Liver (tissue), 9 donors: Measurements from ENCODE around the gene KIF21B. TPM values are rescaled to one million over a fixed set of nuclear protein-coding genes. Genes with fewer than 3 reads are reported as not detected.
"Not testable (repeated sequence)": the region's sequence is repeated elsewhere in the genome, so short reads cannot be mapped to it uniquely, and the experiment has no call there.

Source experiments
- DNase-seq: peaks from one replicate; pipeline ENCODE4 v3.0.0-alpha.2; 2017; ENCODE audit warnings: low spot score
- H3K27ac ChIP-seq, 2 donors: one replicate each; pipeline ENCODE4 v1.7.0; 2013; ENCODE audit warnings: inconsistent platforms in 2 of 2, low read length in 2 of 2, control low read depth in 1 of 2, low read depth in 1 of 2, mild to moderate bottlenecking in 1 of 2
- H3K27me3 ChIP-seq, 4 donors: one replicate each; pipeline versions ENCODE4 v1.6.1 to v1.7.0; 2013; ENCODE audit warnings: low read length in 3 of 4, inconsistent platforms in 1 of 4, mild to moderate bottlenecking in 1 of 4, moderate library complexity in 1 of 4; ENCODE audit not compliant: control insufficient read depth in 4 of 4, insufficient read depth in 4 of 4
- H3K36me3 ChIP-seq, 4 donors: one replicate each; pipeline versions ENCODE4 v1.6.1 to v1.7.0; 2013; ENCODE audit warnings: low read length in 3 of 4, mild to moderate bottlenecking in 3 of 4, low read depth in 1 of 4, moderate library complexity in 1 of 4; ENCODE audit not compliant: control insufficient read depth in 4 of 4, insufficient read depth in 3 of 4
- H3K4me1 ChIP-seq, 4 donors: one replicate each; pipeline versions ENCODE4 v1.6.1 to v1.7.0; 2013; ENCODE audit warnings: low read length in 3 of 4, mild to moderate bottlenecking in 3 of 4, moderate library complexity in 1 of 4; ENCODE audit not compliant: control insufficient read depth in 4 of 4, insufficient read depth in 4 of 4
- H3K4me3 ChIP-seq, 3 donors: one replicate each; pipeline versions ENCODE4 v1.6.1 to v1.7.0; 2013; ENCODE audit warnings: low read length in 3 of 3, control low read depth in 1 of 3, low read depth in 1 of 3, mild to moderate bottlenecking in 1 of 3
- H3K9ac ChIP-seq, 2 donors: one replicate each; pipeline ENCODE4 v1.7.0; 2013; ENCODE audit warnings: low read length in 2 of 2, mild to moderate bottlenecking in 2 of 2, moderate library complexity in 2 of 2, control low read depth in 1 of 2, low read depth in 1 of 2
- H3K9me3 ChIP-seq, 4 donors: one replicate each; pipeline versions ENCODE4 v1.6.1 to v1.7.0; 2013; ENCODE audit warnings: low read length in 3 of 4; ENCODE audit not compliant: control insufficient read depth in 4 of 4
- EGR1 ChIP-seq, 2 donors: IDR thresholded peaks; 2 replicates each; pipeline ENCODE4 v1.6.1; 2016 to 2018; ENCODE audit warnings: antibody characterized with exemption in 2 of 2, low read depth in 2 of 2
- FOXA1 ChIP-seq: IDR thresholded peaks from 2 replicates; pipeline ENCODE4 v1.6.1; 2016; ENCODE audit warnings: antibody characterized with exemption
- FOXA2 ChIP-seq: IDR thresholded peaks from 2 replicates; pipeline ENCODE4 v1.6.1; 2016; ENCODE audit warnings: antibody characterized with exemption
- GABPA ChIP-seq, 2 donors: IDR thresholded peaks in 1 of 2; conservative IDR thresholded peaks in 1 of 2; 2 replicates each; pipeline ENCODE4 v1.6.1; 2016; ENCODE audit warnings: antibody characterized with exemption in 2 of 2, mild to moderate bottlenecking in 1 of 2, moderate library complexity in 1 of 2
- HNF4A ChIP-seq, 2 donors: conservative IDR thresholded peaks; 2 replicates each; pipeline ENCODE4 v1.6.1; 2016; ENCODE audit warnings: antibody characterized with exemption in 2 of 2, mild to moderate bottlenecking in 2 of 2
- RAD21 ChIP-seq, 2 donors: IDR thresholded peaks; 2 replicates each; pipeline ENCODE4 v1.6.1; 2016; ENCODE audit warnings: antibody characterized with exemption in 2 of 2, mild to moderate bottlenecking in 2 of 2
- REST ChIP-seq: IDR thresholded peaks from 2 replicates; pipeline ENCODE4 v1.6.1; 2016; ENCODE audit warnings: antibody characterized with exemption, mild to moderate bottlenecking
- RXRA ChIP-seq, 2 donors: IDR thresholded peaks; 2 replicates each; pipeline ENCODE4 v1.6.1; 2017 to 2018; ENCODE audit warnings: antibody characterized with exemption in 2 of 2, mild to moderate bottlenecking in 1 of 2
- SP1 ChIP-seq: IDR thresholded peaks from 2 replicates; pipeline ENCODE4 v1.6.1; 2018; ENCODE audit warnings: antibody characterized with exemption, mild to moderate bottlenecking
- TAF1 ChIP-seq: conservative IDR thresholded peaks from 2 replicates; pipeline ENCODE4 v1.6.1; 2016; ENCODE audit warnings: antibody characterized with exemption, mild to moderate bottlenecking
- WGBS: extraction: QIAGEN DNeasy Blood & Tissue Kit; methylation state at CpG from one replicate; pipeline ENCODE4 v1.1.7; 2013; 5-methylcytosine and 5-hydroxymethylcytosine counted together
- polyA plus RNA-seq, 2 donors: library from polyadenylated mRNA; stranded (reverse) in 1 of 2; unstranded in 1 of 2; fragments of 200-250 nt in 1 of 2; fragments of >200 nt in 1 of 2; fragmentation: Nextera tagmentation in 1 of 2; extraction: Ambion mirVana in 1 of 2; gene quantifications; one replicate each; pipeline versions ENCODE4 v1.2.1 to v1.2.3, GENCODE V29; 2013 to 2015
- total RNA-seq, 2 donors: library from RNA; depleted of rRNA; stranded (reverse); fragments of >200 nt; gene quantifications; one replicate each; pipeline ENCODE4 v1.2.3, GENCODE V29; 2014
- TF ChIP-seq, protein P1 (sequence below): fragments of 150-350 bp; IDR thresholded peaks from 2 replicates; pipeline ENCODE4 v1.5.1; 2017; ENCODE audit warnings: improper control_type of control experiment, low read depth, low read length; ENCODE audit not compliant: missing input control
- TF ChIP-seq, protein P2 (sequence below): IDR thresholded peaks from 2 replicates; pipeline ENCODE4 v1.6.1; 2016; ENCODE audit warnings: antibody characterized with exemption
- donor health status: healthy.
- donor health status: healthy.
- donor health status: healthy.
- donor health status: healthy.
- donor health status: healthy.

Gene KIF21B
- total and polyA plus RNA-seq, 4 donors = 0.42 to 1.9 (median 1.0) TPM

DNA sequence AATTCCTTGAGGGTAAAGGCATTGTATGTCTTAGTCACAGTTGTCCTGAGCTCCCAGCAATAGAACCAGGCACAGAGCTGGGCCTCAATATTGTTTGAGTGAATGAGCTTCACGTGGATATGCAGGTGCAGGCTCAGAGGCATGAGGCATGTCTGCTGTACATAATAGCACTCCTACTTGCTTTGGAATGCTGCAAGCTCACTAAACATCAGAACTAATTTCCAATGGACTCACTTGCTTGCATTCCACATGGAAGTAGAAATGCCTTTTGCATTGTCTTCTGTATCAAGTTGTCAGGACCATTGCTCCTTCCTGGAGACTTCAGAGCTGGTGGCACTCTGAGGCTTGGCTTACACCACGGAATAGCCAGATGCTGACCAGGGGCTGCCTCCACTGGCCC lies 91.7 kb downstream of the KIF21B start (continued):
- TF ChIP-seq, protein P1, sequence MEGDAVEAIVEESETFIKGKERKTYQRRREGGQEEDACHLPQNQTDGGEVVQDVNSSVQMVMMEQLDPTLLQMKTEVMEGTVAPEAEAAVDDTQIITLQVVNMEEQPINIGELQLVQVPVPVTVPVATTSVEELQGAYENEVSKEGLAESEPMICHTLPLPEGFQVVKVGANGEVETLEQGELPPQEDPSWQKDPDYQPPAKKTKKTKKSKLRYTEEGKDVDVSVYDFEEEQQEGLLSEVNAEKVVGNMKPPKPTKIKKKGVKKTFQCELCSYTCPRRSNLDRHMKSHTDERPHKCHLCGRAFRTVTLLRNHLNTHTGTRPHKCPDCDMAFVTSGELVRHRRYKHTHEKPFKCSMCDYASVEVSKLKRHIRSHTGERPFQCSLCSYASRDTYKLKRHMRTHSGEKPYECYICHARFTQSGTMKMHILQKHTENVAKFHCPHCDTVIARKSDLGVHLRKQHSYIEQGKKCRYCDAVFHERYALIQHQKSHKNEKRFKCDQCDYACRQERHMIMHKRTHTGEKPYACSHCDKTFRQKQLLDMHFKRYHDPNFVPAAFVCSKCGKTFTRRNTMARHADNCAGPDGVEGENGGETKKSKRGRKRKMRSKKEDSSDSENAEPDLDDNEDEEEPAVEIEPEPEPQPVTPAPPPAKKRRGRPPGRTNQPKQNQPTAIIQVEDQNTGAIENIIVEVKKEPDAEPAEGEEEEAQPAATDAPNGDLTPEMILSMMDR = no peak

- DNase-seq, H3K4me1 ChIP-seq, H3K27ac ChIP-seq, H3K9ac ChIP-seq, H3K36me3 ChIP-seq, H3K27me3 ChIP-seq, H3K4me3 ChIP-seq, H3K9me3 ChIP-seq: not testable (repeated sequence)
- WGBS = 90% methylated on average over 8 of the region's 8 CpGs
Measured at GRCh38 chr1:200930285-200930684, 93.2 kb downstream of the KIF21B start.

- TF ChIP-seq EGR1 (IDR thresholded peaks at IDR 0.05; ENCODE audit: low read depth in 2 of 2) = no peak
- TF ChIP-seq RXRA (IDR thresholded peaks at IDR 0.05) = no peak
- TF ChIP-seq GABPA (IDR thresholded peaks at IDR 0.05 in 1 of 2, conservative IDR thresholded peaks at IDR 0.05 in 1 of 2) = no peak
- TF ChIP-seq FOXA1 = no peak
- TF ChIP-seq REST = no peak
- TF ChIP-seq, protein P2, sequence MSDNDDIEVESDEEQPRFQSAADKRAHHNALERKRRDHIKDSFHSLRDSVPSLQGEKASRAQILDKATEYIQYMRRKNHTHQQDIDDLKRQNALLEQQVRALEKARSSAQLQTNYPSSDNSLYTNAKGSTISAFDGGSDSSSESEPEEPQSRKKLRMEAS = no peak
- TF ChIP-seq TAF1 = no peak
- TF ChIP-seq SP1 = no peak
- TF ChIP-seq RAD21 (IDR thresholded peaks at IDR 0.05) = no peak
- TF ChIP-seq FOXA2 = no peak
- TF ChIP-seq HNF4A (conservative IDR thresholded peaks at IDR 0.05) = no peak
- Histone ChIP-seq H3K4me1 (no peaks in the 10 kb centered on the region), H3K9me3 (peaks cover 0 to 2% (median 0%) of the 10 kb centered on the region in 4 donors), H3K27me3 (no peaks in the 10 kb centered on the region), H3K4me3 (no peak overlapping the region), H3K9ac (no peak overlapping the region), H3K27ac (no peak overlapping the region), H3K36me3 (no peaks in the 10 kb centered on the region)
- 85% methylated on average over 4 of the region's 4 CpGs for WGBS
- no peak for DNase-seq
Measured at GRCh38 chr1:200929530-200930278, 93.8 kb downstream of the KIF21B start.
